ENCODE data around the gene FASN. TPM values are rescaled to one million over a fixed set of nuclear protein-coding genes. Genes with fewer than 3 reads are reported as not detected.
A peak's percentile ranks its signal among the peaks of the same experiment; 100 is the strongest.

FASN gene
- polyA plus RNA-seq, 3 donors, result 32.1 to 58.6 (median 50.4) TPM

DNA sequence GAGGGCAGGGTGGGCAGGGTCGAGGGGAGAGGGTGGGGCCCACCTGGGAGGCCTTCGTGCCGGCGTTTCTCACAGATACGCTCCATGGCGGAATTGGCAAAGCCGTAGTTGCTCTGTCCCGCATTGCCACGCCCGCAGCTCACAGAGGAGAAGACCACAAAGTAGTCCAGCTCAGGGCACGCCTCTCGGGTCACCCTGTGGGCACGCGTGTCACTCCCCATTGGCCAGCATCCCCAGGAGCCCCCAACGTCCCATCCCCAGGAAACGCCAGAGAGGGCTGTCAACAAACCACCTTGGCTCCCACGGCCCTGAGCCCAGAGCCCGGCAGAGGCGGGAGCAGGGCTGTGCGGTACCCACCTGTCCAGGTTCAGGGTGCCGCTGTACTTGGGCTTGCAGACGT is 16.1 kb downstream of the FASN start:
- DNase-seq (ENCODE audit: extremely low read depth in 1 of 11, low read depth in 9 of 11, low spot score in 4 of 11), result no peak

- DNase-seq (ENCODE audit: extremely low read depth in 1 of 11, low read depth in 9 of 11, low spot score in 4 of 11), result no peak
Observed at GRCh38 chr17:82081546-82081945, 16.5 kb downstream of the FASN start.

DNA sequence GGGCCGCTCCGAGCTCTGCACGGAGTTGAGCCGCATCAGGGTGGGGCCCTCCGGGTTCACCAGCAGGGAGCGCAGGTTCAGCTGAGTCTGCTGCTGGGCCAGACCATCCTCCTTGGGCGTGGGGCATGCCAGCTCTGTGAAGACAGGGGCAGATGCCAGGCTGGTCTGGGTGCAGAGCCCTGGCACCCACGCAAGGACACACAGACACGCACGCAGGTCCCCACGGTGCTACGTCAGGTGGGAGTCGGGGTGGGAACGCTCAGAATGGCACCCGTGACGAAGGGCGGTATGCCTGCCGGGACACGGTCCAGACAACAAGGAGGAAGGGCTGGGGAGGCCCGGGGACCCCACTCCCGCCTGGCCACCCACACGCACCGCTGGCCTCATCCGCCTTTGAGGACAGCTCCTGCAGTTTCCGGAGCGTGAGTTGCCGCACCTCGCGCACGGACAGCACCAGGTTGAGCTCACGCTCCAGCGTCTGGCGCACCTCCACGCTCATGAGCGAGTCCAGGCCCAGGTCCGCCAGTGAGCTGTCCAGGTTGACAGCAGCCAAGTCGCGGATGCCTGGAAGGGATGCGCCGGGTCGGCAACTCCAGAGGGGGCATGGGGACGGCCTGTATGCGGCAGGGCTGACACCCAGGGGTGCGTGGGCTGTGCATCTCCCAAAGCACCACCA is 17.1 kb downstream of the FASN start:
- DNase-seq (ENCODE audit: extremely low read depth in 1 of 11, low read depth in 9 of 11, low spot score in 4 of 11), result no peak

DNA sequence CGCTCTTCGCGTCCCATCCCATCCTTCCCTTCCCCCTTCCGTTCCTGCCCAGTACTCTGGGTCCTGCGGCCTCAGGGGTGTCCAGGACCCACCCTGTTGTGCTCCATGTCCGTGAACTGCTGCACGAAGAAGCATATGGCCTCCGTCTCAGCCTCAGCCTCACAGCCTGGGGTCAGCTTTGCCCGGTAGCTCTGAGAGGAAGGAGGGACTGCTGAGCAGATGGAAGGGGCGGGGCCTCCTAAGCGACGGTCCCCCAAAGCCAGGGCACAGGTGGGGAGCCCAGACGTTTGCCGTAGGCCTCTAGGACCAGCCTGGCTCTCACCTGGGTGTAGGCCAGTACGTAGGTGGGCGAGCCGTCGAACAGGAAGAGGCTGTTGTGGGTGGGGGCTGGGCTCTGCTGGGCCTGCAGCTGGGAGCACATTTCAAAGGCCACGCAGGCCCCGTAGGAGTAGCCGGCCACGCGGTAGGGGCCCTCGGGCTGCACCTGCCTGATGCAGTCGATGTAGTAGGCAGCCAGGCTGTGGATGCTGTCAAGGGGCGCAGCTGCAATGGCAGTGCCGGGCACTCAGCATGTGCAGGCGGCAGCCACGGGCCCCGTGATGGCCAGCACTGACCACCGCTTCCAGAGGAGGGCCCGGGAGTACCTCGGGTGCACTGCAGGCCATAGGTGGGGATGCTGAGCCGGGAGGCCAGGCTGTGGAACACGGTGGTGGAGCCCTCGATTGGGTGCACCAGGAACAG is 17.8 kb downstream of the FASN start:
- DNase-seq (ENCODE audit: extremely low read depth in 1 of 11, low read depth in 9 of 11, low spot score in 4 of 11), result no peak

GRCh38 chr17:82079001-82079677 is 18.9 kb downstream of the FASN start:
- DNase-seq (ENCODE audit: extremely low read depth in 1 of 11, low read depth in 9 of 11, low spot score in 4 of 11), result no peak

DNA sequence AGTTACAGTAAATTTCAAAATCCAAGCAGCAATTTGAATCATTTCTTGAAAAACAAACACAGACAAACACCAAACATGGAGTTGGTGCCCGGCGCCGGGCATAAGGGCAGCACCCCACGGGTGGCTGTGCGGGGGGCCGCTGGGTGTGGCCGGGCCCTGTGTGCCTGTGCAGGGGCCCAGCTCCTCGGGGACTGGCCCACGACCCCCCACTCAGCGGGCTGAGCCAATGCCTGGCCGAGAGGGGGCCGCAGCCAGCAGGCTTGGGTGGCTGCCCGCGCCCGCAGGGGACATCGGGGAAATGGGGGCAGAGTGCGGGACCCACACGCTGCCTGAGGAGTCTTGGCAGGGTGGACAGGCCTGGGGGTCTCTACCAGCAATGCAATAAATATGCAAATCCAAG is 19.6 kb downstream of the FASN start:
- no peak for DNase-seq (ENCODE audit: extremely low read depth in 1 of 11, low read depth in 9 of 11, low spot score in 4 of 11)

DNA sequence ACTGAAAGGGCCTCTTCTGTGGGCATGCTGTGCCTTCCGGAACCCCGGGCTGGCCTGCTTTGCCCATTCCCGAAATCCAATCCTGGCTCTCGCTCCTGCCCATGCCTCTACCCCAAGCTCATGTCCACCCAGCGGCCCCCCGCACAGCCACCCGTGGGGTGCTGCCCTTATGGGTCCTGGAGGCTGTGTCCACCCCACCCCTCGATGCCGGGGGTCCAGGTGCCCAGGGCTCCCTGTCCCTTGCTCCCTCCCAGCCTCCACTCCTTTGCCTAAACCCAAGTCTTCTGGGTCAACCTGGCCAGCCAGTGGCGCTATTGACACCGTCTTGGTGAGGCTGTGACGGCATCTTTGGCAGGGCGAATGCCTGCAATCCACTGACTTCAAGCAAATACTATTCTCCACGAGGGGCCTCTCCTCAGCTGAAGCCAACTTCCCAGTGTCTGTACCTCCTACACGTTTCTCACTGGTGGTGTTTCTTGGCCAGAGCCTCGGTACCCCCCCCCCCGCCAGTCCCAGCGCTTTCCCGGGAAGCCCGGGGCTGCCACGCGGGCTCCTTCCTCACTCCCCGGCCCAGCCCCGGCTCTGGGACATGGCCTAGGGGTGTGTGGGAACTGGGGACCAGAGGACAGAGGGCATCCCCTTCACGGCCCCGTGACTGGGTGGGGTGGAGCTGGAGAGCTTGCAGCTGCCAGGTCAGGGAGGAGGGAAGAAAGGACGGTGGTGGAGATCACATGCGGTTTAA is 20.2 kb downstream of the FASN start:
- no peak for DNase-seq (ENCODE audit: extremely low read depth in 1 of 11, low read depth in 9 of 11, low spot score in 4 of 11)

DNA sequence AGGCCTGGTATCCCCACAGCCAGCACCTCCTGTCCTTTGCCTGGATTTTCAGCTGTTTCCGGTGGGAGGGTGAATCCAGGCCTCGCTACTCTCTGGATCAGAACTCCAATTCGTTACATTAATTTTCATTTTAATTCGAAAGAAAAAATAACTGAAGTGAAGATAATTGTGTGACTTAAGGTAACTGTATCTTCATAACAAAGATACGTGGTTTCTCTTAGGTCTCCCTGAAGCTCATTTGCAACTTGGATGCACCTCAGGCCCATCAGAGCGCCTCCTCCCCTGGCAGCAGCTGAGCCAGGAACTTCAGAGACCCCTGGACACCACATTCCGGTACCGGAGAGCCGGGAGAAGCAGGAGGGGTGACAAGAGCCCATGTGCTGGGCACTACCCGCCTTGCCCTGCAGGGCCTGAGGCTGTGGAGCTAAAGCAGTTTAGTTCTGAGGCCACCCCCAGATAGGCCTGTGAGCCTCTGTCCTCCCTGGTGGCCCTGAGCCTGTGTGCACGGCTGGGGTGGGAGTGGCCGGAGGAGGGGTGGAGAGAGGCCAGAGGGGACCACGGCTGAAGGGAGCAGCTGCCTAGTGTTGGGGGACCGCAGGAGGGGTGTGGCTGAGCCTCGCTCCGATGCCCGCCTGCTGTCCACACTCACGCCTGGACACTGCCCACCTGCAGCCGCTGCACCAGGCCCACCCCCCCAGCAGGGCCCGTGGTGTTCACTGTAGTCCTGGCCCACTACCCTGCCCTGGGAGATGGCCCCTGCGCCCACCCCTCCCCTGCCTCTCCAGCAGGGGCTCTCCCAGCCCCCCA is 21.0 kb downstream of the FASN start:
- DNase-seq (ENCODE audit: extremely low read depth in 1 of 11, low read depth in 9 of 11, low spot score in 4 of 11), result no peak

DNA sequence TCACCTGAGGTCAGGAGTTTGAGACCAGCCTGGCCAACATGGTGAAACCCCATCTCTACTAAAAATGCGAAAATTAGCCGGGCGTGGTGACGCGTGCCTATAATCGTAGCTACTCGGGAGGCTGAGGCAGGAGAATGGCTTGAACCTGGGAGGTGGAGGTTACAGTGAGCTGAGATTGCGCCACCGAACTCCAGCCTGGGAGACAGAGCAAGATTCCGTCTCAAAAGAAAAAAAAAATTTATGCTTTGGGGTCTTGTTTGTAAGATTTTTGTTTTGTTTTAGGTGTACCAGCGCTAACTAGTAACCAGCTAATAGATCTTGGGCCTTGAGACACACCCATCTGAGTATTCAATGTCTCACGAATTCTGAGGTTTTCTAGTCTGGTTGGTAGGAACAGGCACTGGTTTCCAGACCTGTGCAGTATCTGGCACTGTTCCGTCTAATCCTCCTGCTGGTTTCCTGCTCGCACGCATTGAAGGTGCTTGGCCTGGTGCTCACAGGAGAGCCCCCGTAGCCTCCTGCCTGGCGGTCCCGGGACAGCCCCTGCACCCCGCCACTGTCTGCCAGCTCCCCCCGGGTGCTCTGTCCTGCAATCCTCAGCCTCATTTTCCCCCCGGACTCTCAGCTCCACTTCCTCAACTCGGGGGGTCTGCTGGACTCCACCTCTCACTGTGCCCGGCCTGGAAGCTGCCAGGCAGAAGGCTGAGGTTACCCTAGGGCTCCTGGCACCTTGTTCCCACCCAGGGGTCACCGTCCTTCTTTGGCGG is 21.8 kb downstream of the FASN start:
- no peak for DNase-seq (ENCODE audit: extremely low read depth in 1 of 11, low read depth in 9 of 11, low spot score in 4 of 11)

GRCh38 chr17:82073446-82073845 is 24.6 kb downstream of the FASN start:
- no peak for DNase-seq (ENCODE audit: extremely low read depth in 1 of 11, low read depth in 9 of 11, low spot score in 4 of 11)

DNA sequence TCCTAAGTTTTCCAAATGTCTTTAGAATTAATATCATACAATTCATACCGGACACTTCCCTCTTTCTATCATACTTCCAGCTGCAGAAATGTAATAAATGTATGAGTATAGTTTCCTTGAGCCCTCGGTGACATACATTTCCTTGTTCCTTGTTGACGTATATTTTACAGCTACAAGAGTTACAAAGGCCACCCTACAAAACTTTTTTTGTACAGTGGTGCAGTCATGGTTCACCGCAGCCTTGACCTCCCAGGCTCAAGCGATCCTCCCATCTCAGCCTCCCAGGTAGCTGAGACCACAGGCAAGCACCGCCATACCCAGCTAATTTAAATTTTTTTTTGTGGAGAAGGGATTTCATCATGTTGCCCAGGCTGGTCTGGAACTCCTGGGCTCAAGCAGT is 25.2 kb downstream of the FASN start:
- no peak for DNase-seq (ENCODE audit: extremely low read depth in 1 of 11, low read depth in 9 of 11, low spot score in 4 of 11)

DNA sequence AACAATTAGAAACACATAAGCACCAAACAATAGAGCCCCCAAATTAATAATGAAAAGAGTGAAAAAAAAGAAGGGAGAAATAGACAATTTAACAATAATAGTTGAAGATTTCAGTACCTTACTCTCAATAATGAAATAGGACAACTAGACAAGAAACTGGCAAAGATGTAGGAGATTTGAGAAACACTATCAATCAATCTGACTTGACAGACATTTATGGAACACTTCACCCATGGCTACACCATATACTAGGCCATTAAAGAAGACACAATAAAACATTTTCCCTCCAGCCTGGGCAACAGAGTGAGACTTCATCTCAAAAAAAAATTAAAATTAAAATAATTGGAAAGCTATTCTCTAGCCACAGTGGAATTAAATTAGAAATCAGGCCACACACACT is 27.4 kb downstream of the FASN start:
- DNase-seq (ENCODE audit: extremely low read depth in 1 of 11, low read depth in 9 of 11, low spot score in 4 of 11), result no peak

DNA sequence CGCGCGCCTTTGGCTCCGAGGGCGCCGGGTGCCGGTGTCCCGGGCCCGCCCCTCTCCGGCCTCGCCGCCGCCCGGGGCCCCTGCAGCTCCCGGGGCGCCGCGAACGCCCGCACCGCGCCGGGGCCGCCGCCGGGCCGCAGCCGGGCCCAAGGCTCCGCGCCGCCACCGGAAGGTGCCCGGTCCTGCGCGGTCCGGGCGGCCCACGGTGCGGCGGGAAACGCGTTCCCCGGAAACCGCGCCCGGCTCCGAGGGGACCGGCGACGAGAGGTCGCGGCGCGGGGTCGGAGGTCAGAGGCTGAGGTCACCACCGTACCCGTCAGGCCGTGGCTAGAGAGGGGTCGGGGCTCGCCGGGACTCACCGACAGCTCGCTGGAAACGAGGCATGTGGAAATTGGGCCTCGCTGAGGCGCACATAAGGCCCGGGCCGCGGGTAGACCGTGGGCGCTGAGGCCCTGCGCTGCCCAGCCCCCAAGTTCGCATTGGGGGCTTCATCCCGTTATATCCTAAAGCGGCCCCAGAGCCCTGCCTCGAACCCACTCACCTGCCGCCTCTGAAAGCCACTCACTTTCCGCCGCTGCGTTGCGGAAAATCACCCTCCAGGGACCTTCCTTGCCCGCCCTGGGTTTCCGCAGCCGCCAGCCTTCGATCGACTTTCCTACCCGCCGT is 32.3 kb downstream of the FASN start, which contains the start of gene DUS1L:
TSS of gene DUS1L (minus strand) at position 167 of the 666 bp plus-strand sequence. CDS start 745 bp downstream, outside the sequence.
- DNase-seq (ENCODE audit: extremely low read depth in 1 of 11, low read depth in 9 of 11, low spot score in 4 of 11), result peak in 6 of 11 donors; percentile 11 to 57 (median 44)

DNA sequence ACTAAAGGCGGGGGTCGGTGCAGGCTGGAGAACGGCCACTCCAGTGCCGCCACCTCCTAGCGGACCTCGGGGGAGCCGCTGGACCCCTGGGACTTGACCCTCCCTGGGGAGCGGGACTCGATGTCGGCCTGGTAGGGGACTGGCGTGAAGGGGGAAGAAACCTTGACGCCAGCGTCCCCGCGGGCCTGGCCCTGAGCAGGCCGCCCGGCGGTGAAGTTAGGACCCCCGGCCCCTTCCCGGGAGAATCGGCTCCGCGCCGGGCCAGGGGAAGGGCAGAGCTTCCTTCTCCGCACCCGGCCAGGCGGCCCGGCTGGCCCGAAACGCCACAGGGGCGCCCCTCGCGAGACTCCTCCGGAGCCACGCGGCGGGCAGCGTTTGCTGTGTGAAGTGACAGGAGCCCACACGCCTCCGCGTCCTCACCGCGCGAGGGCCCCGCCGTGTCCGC is 32.8 kb downstream of the FASN start:
- no peak for DNase-seq (ENCODE audit: extremely low read depth in 1 of 11, low read depth in 9 of 11, low spot score in 4 of 11)

- no peak for DNase-seq (ENCODE audit: extremely low read depth in 1 of 11, low read depth in 9 of 11, low spot score in 4 of 11)
Observed at GRCh38 chr17:82064433-82065192, 33.4 kb downstream of the FASN start.

Measured in renal cortex interstitium (tissue), 11 donors.